Measurements from ENCODE around the gene GPSM1.

GRCh38 chr9:136278894-136279293 is 48.4 kb upstream of the GPSM1 start:
- TF ChIP-seq CTCF (IDR thresholded peaks at IDR 0.05) (no peak), POLR2AphosphoS5 (IDR thresholded peaks at IDR 0.05) (no peak), POLR2A (IDR thresholded peaks at IDR 0.05) (no peak)
